HepG2 (cell line): ENCODE data around the gene PAPPA. TPM values are rescaled to one million over a fixed set of nuclear protein-coding genes. Genes with fewer than 3 reads are reported as not detected.
A peak's percentile ranks its signal among the peaks of the same experiment; 100 is the strongest.

Experiments
- ASH2L ChIP-seq: fragments of 300-600, 200-600 bp; sonication (generic); IDR thresholded peaks from 2 replicates; pipeline ENCODE4 v1.7.0; 2017; ENCODE audit warnings: low read depth, mild to moderate bottlenecking, moderate library complexity, mixed read lengths, low read length; ENCODE audit not compliant: insufficient read length
- ATRX ChIP-seq: sonication (generic); formaldehyde crosslinking; IDR thresholded peaks from 2 replicates; pipeline ENCODE4 v1.4.0; 2020; ENCODE audit warnings: missing genetic modification reagents, borderline replicate concordance
- BCL6 ChIP-seq: IDR thresholded peaks from 2 replicates; pipeline ENCODE4 v1.6.1; 2016; ENCODE audit warnings: missing genetic modification reagents, missing compliant biosample characterization
- REL ChIP-seq: sonication (generic); formaldehyde crosslinking; conservative IDR thresholded peaks from 2 replicates; pipeline ENCODE4 v1.8.0; 2022; ENCODE audit warnings: mild to moderate bottlenecking, missing genetic modification reagents, moderate library complexity
- polyA plus RNA-seq, 8 experiments: library from polyadenylated mRNA; depleted of rRNA in 3 of 8; stranded (reverse) in 7 of 8; unstranded in 1 of 8; fragments of >200 nt; fragmentation: Illumina TruSeq in 4 of 8; extraction: Trizol in 4 of 8; gene quantifications; 2 replicates each; pipeline versions ENCODE4 v1.2.1 to v1.2.3, GENCODE V29; 2011 to 2016; ENCODE audit warnings: low read depth in 4 of 8, missing spikeins in 1 of 8, mixed read lengths in 1 of 8; ENCODE audit not compliant: insufficient read depth in 1 of 8
- total RNA-seq, 5 experiments: library from RNA; depleted of rRNA; stranded (reverse); fragments of >200 nt; fragmentation: Illumina TruSeq; extraction: Trizol; gene quantifications; 2 replicates each; pipeline ENCODE4 v1.2.3, GENCODE V29; 2016; ENCODE audit warnings: low read depth in 1 of 5
- TF ChIP-seq, protein P1 (sequence below): sonication (generic); formaldehyde crosslinking; IDR thresholded peaks from 2 replicates; pipeline ENCODE4 v1.4.0; 2020; ENCODE audit warnings: mild to moderate bottlenecking, missing genetic modification reagents
- TF ChIP-seq, protein P2 (sequence below): sonication (generic); formaldehyde crosslinking; IDR thresholded peaks from 2 replicates; pipeline ENCODE4 v1.8.0; 2022; ENCODE audit warnings: mild to moderate bottlenecking, missing genetic modification reagents, moderate library complexity
- TF ChIP-seq, protein P3 (sequence below): sonication (generic); formaldehyde crosslinking; IDR thresholded peaks from 2 replicates; pipeline ENCODE4 v1.5.1; 2020; ENCODE audit warnings: missing genetic modification reagents, mild to moderate bottlenecking, borderline replicate concordance

The PAPPA gene
- total and polyA plus RNA-seq, 2 of the 13 experiments (the other 11 are each of a cell fraction or from before 2014, with no cell fraction given), result 0.09 to 0.11 TPM

DNA sequence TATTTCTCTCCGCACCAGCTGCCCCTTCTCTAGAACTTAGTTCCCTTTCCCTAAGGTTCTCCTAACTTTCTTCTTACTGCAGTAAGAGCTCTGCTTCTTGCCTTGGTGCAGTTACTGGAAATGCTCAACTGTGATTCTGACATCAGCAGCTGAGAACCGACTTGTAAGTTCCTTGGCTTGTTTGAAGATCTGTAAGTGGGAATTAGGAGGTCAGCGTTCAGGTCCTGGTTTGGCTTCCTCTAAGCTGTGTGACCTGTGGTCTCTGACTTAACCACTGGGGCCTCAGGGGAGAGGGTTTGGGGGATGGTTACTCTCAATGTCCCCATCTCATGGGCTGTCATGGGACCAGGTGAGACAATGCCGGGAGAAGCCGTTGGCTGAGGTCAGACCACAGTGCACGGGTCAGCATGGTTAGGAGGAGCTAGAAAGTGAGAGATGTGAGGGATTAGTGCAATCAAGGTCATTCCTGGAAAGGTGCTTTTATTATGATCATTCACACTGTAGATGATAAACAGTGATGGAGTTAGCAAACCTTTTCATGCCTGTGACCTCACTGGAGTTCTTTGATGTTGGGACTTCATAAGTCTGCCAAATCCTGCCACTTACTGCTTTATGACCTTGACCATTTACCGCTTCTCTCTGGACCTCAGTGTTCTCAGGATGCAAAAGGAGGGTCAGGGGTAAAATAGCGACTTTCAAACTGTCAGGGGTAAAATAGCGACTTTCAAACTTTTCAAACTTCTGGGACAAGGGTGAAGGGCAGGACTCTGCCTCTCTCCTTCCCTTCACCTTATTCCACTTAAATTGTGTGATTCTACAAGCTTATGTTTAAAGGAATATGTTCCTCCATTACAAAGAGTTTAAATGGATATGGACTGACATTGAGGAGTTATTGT, 7.3 kb downstream of the PAPPA start (continued):
- TF ChIP-seq BCL6 (CRISPR knock-in tag) (peak; percentile 88), REL (CRISPR knock-in tag) (no peak), ATRX (CRISPR knock-in tag) (no peak), ASH2L (no peak)
- TF ChIP-seq, protein P1, sequence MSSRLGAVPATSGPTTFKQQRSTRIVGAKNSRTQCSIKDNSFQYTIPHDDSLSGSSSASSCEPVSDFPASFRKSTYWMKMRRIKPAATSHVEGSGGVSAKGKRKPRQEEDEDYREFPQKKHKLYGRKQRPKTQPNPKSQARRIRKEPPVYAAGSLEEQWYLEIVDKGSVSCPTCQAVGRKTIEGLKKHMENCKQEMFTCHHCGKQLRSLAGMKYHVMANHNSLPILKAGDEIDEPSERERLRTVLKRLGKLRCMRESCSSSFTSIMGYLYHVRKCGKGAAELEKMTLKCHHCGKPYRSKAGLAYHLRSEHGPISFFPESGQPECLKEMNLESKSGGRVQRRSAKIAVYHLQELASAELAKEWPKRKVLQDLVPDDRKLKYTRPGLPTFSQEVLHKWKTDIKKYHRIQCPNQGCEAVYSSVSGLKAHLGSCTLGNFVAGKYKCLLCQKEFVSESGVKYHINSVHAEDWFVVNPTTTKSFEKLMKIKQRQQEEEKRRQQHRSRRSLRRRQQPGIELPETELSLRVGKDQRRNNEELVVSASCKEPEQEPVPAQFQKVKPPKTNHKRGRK, result no peak
- TF ChIP-seq, protein P2, sequence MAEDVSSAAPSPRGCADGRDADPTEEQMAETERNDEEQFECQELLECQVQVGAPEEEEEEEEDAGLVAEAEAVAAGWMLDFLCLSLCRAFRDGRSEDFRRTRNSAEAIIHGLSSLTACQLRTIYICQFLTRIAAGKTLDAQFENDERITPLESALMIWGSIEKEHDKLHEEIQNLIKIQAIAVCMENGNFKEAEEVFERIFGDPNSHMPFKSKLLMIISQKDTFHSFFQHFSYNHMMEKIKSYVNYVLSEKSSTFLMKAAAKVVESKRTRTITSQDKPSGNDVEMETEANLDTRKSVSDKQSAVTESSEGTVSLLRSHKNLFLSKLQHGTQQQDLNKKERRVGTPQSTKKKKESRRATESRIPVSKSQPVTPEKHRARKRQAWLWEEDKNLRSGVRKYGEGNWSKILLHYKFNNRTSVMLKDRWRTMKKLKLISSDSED (CRISPR knock-in tag), result no peak
- TF ChIP-seq, protein P3, sequence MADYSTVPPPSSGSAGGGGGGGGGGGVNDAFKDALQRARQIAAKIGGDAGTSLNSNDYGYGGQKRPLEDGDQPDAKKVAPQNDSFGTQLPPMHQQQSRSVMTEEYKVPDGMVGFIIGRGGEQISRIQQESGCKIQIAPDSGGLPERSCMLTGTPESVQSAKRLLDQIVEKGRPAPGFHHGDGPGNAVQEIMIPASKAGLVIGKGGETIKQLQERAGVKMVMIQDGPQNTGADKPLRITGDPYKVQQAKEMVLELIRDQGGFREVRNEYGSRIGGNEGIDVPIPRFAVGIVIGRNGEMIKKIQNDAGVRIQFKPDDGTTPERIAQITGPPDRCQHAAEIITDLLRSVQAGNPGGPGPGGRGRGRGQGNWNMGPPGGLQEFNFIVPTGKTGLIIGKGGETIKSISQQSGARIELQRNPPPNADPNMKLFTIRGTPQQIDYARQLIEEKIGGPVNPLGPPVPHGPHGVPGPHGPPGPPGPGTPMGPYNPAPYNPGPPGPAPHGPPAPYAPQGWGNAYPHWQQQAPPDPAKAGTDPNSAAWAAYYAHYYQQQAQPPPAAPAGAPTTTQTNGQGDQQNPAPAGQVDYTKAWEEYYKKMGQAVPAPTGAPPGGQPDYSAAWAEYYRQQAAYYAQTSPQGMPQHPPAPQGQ (CRISPR knock-in tag), result no peak
- TF ChIP-seq, all 625 proteins: peak for 2
